Panc1 (cell line): ENCODE data around the gene TPRX2. TPM values are rescaled to one million over a fixed set of nuclear protein-coding genes. Genes with fewer than 3 reads are reported as not detected.
A peak's percentile ranks its signal among the peaks of the same experiment; 100 is the strongest.

Source experiments
- ATAC-seq: fragments of 200-7000 bp; cut with Tn5 transposase; 2 replicates; pipeline ENCODE4 v1.9.1; 2020; ENCODE audit warnings: mild to moderate bottlenecking, moderate library complexity
- BruUV-seq: library from RNA; stranded (reverse); fragments of 400-500 nt; replicated peaks from 2 replicates; lab custom pipeline; 2021; lab: Mats Ljungman, UMichigan
- CTCF ChIA-PET: fragments of 300-600 bp; sonication (Branson Sonifier 250); formaldehyde crosslinking; loops from one replicate; lab custom pipeline; 2022; ENCODE audit warnings: antibody characterized with exemption; lab: Charles Lee
- POLR2A ChIA-PET: fragments of 300-600 bp; sonication (Branson Sonifier 250); formaldehyde crosslinking; loops from one replicate; lab custom pipeline; 2022; ENCODE audit warnings: antibody characterized with exemption; lab: Charles Lee
- DNase-seq: peaks from one replicate; pipeline ENCODE4 v3.0.0-alpha.2; 2010; ENCODE audit warnings: low read depth, low spot score
- H3K27ac ChIP-seq: 2 replicates; pipeline ENCODE4 v1.5.1; 2011; ENCODE audit warnings: mild to moderate bottlenecking, low read length, inconsistent platforms
- H3K27me3 ChIP-seq: fragments of 200-500 bp; sonication (Bioruptor generic); 2 replicates; pipeline ENCODE4 v1.6.0; 2014; ENCODE audit warnings: low read length, inconsistent platforms; ENCODE audit not compliant: control insufficient read depth, insufficient read depth
- H3K36me3 ChIP-seq: fragments of 200-500 bp; sonication (Bioruptor generic); 2 replicates; pipeline ENCODE4 v1.5.1; 2014; ENCODE audit warnings: inconsistent platforms, mild to moderate bottlenecking, low read length, moderate library complexity; ENCODE audit not compliant: control insufficient read depth, insufficient read depth
- H3K4me1 ChIP-seq: 2 replicates; pipeline ENCODE4 v1.5.1; 2011; ENCODE audit warnings: inconsistent platforms, mild to moderate bottlenecking, low read length, moderate library complexity; ENCODE audit not compliant: control insufficient read depth, insufficient read depth
- H3K4me3 ChIP-seq, 2 experiments: 2 replicates each; pipeline ENCODE4 v1.5.1; 2011 to 2012; ENCODE audit warnings: low read depth in 2 of 2, low read length in 2 of 2, mild to moderate bottlenecking in 2 of 2, inconsistent platforms in 1 of 2, moderate library complexity in 1 of 2
- H3K9me3 ChIP-seq: fragments of 200-500 bp; sonication (Bioruptor generic); 2 replicates; pipeline ENCODE4 v1.5.1; 2014; ENCODE audit warnings: low read depth, mild to moderate bottlenecking, inconsistent platforms, low read length, moderate library complexity; ENCODE audit not compliant: control insufficient read depth, insufficient read depth
- POLR2AphosphoS5 ChIP-seq: IDR thresholded peaks from 2 replicates; pipeline ENCODE4 v1.6.1; 2012; ENCODE audit warnings: mild to moderate bottlenecking, low read depth, low read length, moderate library complexity
- SIN3A ChIP-seq: IDR thresholded peaks from 2 replicates; pipeline ENCODE4 v1.6.1; 2012; ENCODE audit warnings: low read depth, mild to moderate bottlenecking, low read length, moderate library complexity, borderline replicate concordance; ENCODE audit not compliant: insufficient read depth
- TCF7L2 ChIP-seq: IDR thresholded peaks from 2 replicates; pipeline ENCODE4 v1.6.1; 2011; ENCODE audit warnings: mild to moderate bottlenecking, low read depth, low read length, inconsistent platforms
- in situ Hi-C: cut with HindIII; loops from 2 replicates; pipeline ENCODE4 v1.10.0; 2016; ENCODE audit warnings: low sequenced_read_pairs, low pct_unique_long_range_greater_than_20kb
- intact Hi-C: fragments of 100-400 bp; cut with micrococcal nuclease; formaldehyde crosslinking; loops from one replicate; pipeline ENCODE4 v1.10.0; 2022; ENCODE audit not compliant: unreplicated experiment
- total RNA-seq: library from RNA; stranded (reverse); gene quantifications from one replicate; pipeline ENCODE4 v1.2.1, GENCODE V29; 2021; ENCODE audit not compliant: unreplicated experiment
- TF ChIP-seq, protein P1 (sequence below), 2 experiments: IDR thresholded peaks; 2 replicates each; pipeline ENCODE4 v1.6.1; 2011 to 2012; ENCODE audit warnings: low read depth in 2 of 2, control low read depth in 1 of 2, low read length in 1 of 2, mild to moderate bottlenecking in 1 of 2, moderate library complexity in 1 of 2; ENCODE audit not compliant: insufficient read depth in 1 of 2
- TF ChIP-seq, protein P2 (sequence below): fragments of 450-650 bp; IDR thresholded peaks from 2 replicates; pipeline ENCODE4 v1.5.1; 2017; ENCODE audit warnings: mild to moderate bottlenecking

The TPRX2 gene
- total RNA-seq, 1 experiment from 2014 or later: not detected

DNA sequence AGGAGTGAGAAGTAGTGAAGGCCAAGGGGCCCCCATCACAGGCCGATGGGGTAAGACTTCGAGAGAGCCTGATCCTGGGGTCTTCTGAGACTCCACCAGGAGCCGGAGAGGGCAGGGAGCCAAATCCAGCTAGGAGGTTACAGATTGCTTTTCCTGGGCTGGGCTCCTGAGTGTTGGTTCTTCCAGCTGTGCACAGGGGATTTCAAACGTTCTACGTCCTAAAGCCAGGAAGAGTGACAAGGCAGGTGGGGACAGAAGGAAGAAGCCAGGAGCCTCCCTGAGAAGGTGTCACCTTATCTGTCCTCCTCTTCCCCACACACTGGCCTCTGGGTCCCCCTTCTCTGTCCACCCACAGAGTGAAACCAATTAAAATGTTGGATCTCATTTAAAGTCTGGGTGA lies 16.1 kb upstream of the TPRX2 start:
- intact Hi-C loops: no loop called here
- BruUV-seq: no TSS peak
- ATAC-seq (no peak), DNase-seq (no peak)
- H3K27me3 ChIP-seq: no peaks in the 10 kb centered on the region
- POLR2A ChIA-PET: no interaction called here
- H3K4me1 ChIP-seq: no peaks in the 10 kb centered on the region
- TF ChIP-seq POLR2AphosphoS5 (no peak), SIN3A (no peak), TCF7L2 (no peak)
- TF ChIP-seq, protein P1, sequence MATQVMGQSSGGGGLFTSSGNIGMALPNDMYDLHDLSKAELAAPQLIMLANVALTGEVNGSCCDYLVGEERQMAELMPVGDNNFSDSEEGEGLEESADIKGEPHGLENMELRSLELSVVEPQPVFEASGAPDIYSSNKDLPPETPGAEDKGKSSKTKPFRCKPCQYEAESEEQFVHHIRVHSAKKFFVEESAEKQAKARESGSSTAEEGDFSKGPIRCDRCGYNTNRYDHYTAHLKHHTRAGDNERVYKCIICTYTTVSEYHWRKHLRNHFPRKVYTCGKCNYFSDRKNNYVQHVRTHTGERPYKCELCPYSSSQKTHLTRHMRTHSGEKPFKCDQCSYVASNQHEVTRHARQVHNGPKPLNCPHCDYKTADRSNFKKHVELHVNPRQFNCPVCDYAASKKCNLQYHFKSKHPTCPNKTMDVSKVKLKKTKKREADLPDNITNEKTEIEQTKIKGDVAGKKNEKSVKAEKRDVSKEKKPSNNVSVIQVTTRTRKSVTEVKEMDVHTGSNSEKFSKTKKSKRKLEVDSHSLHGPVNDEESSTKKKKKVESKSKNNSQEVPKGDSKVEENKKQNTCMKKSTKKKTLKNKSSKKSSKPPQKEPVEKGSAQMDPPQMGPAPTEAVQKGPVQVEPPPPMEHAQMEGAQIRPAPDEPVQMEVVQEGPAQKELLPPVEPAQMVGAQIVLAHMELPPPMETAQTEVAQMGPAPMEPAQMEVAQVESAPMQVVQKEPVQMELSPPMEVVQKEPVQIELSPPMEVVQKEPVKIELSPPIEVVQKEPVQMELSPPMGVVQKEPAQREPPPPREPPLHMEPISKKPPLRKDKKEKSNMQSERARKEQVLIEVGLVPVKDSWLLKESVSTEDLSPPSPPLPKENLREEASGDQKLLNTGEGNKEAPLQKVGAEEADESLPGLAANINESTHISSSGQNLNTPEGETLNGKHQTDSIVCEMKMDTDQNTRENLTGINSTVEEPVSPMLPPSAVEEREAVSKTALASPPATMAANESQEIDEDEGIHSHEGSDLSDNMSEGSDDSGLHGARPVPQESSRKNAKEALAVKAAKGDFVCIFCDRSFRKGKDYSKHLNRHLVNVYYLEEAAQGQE (IDR thresholded peaks at IDR 0.05; ENCODE audit: insufficient read depth in 1 of 2, low read depth in 2 of 2, low read length in 1 of 2): no peak
- TF ChIP-seq, protein P2, sequence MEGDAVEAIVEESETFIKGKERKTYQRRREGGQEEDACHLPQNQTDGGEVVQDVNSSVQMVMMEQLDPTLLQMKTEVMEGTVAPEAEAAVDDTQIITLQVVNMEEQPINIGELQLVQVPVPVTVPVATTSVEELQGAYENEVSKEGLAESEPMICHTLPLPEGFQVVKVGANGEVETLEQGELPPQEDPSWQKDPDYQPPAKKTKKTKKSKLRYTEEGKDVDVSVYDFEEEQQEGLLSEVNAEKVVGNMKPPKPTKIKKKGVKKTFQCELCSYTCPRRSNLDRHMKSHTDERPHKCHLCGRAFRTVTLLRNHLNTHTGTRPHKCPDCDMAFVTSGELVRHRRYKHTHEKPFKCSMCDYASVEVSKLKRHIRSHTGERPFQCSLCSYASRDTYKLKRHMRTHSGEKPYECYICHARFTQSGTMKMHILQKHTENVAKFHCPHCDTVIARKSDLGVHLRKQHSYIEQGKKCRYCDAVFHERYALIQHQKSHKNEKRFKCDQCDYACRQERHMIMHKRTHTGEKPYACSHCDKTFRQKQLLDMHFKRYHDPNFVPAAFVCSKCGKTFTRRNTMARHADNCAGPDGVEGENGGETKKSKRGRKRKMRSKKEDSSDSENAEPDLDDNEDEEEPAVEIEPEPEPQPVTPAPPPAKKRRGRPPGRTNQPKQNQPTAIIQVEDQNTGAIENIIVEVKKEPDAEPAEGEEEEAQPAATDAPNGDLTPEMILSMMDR: no peak
- no peaks in the 10 kb centered on the region for H3K9me3 ChIP-seq
- no peak overlapping the region for H3K27ac ChIP-seq
- CTCF ChIA-PET: no interaction called here
- in situ Hi-C loops: no loop called here
- H3K36me3 ChIP-seq: no peaks in the 10 kb centered on the region
- H3K4me3 ChIP-seq: no peak overlapping the region

DNA sequence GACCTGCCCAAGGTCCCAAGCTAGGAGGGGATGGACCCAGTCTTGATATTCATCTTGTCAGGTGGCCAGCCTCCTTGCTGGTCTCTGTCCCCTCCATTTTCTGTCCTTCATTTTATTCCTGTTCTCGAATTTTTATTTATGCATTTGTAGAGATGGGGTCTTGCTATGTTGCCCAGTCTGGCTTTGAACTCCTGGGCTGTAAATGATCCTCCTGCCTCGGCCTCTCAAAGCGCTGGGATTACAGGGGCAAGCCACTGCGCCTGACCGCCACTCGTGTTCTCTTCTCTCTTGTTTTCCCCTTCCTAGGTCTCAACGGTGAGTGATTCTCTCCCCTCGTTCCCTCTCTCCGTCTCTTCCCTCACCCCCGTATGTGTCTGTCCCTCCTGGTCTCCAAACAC lies 10.6 kb upstream of the TPRX2 start:
- CTCF ChIA-PET: interaction anchor here (0.6 kb wide), 1 partner anchor 32 kb away, joined by 3 read pairs; no protein-coding TSS in a partner anchor
- peaks cover 7% of the 10 kb centered on the region; the same call in 1 of the 2 replicates for H3K4me1 ChIP-seq
- H3K9me3 ChIP-seq: no peaks in the 10 kb centered on the region
- no peaks in the 10 kb centered on the region for H3K36me3 ChIP-seq
- no TSS peak for BruUV-seq
- intact Hi-C loops (no loop called here), in situ Hi-C loops (no loop called here)
- H3K4me3 ChIP-seq: peak overlapping the region in 1 of 2 experiments; percentile 39; a peak in 1 of 4 replicates
- TF ChIP-seq SIN3A (no peak), POLR2AphosphoS5 (no peak), TCF7L2 (no peak)
- TF ChIP-seq, protein P2: no peak
- TF ChIP-seq, protein P1 (IDR thresholded peaks at IDR 0.05; ENCODE audit: insufficient read depth in 1 of 2, low read depth in 2 of 2, low read length in 1 of 2): no peak
- POLR2A ChIA-PET: no interaction called here
- H3K27me3 ChIP-seq: no peaks in the 10 kb centered on the region
- ATAC-seq (no peak), DNase-seq (no peak)
- H3K27ac ChIP-seq: no peak overlapping the region
